Posterior vena cava (tissue), 2 donors: ENCODE data around the gene MAP3K9. TPM values are rescaled to one million over a fixed set of nuclear protein-coding genes. Genes with fewer than 3 reads are reported as not detected.
"Not testable (repeated sequence)": the region's sequence is repeated elsewhere in the genome, so short reads cannot be mapped to it uniquely, and the experiment has no call there.

ENCODE experiments used
- DNase-seq: peaks from one replicate; pipeline ENCODE4 v3.0.0-alpha.2; 2020; ENCODE audit warnings: low spot score
- intact Hi-C, 2 donors: fragments of 100-400 bp; cut with DNase I; formaldehyde crosslinking; loops; one replicate each; pipeline versions ENCODE4 v1.14.1 to v1.14.2; 2022 to 2023
- total RNA-seq, 2 donors: library from RNA; stranded (reverse); fragmentation: NEBNext Ultra II Directional; extraction: Animal tissue kit (Norgen Biotek cat#: 25700); gene quantifications; one replicate each; pipeline ENCODE4 v1.2.1, GENCODE V29; 2021
- donor health status: DM: yes; HTN: yes; CAD: no.
- donor health status: DM: yes; HTN: yes; CAD: no.

The MAP3K9 gene
- total RNA-seq, 2 donors from 2014 or later = 0.14 to 0.51 TPM

DNA sequence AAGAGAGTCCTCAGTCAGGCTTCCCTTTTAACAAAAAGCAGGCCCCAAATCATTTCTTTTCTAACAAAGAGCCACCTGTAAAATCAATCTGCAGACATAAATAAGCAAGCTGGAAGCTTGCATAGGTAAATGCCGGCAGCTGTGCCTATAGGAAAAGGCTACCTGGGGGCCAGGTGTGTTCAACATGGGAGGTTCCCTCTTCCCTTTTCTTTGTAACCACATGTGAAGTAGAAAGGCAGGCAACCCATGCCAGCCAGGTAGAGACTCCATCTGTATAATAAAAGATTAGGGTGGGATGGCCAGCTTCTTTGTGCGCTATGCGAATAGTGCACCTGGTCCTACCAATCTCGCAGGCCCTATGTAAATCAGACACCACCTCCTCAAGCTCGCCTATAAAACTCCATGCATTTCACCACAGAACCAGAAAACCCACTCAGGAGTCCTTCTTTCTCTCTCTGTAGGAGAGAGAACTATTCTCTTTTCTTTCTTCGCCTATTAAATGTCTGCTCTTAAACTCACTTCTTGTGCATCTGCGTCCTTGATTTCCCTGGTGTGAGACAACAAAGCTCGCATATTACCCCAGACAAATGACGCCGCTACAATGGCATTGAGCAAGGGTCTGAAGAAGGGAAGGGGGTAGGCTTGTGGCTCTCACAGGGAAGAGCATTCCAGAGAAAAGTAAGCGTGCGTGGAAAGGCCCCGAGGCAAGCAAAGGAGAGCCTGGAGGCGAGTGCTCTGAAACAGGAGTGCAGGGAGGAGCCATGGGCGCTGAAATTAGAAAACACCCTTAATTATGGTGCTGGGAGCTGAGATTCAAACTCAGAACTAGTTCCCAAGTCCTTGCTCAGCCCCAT, 100.4 kb downstream of the MAP3K9 start:
- DNase-seq = no peak
- intact Hi-C loops = no loop called here

- intact Hi-C loops = no loop called here
These were observed 101.9 kb downstream of the MAP3K9 start for GRCh38 chr14:70707138-70708038.

DNA sequence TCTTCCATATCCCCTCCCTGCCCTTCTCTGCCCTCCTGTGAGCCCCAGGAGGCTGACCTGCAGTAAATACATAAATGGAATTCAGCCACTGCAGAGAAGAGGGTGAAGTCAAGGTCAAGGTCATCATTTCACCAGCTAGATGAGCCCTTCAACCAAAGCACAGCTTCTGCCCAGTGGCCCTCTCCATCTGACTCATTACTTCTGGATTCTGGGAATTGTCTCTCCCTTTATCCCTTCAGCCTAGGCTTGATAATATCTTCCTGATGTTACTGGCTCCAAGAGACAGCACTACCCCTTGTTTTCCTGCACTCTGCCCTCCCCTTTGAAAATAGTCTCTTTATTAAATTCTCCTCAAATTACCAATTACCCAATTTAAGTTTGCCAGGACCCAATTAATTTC, 103.1 kb downstream of the MAP3K9 start:
- intact Hi-C loops = no loop called here

More at GRCh38 chr14:70707138-70708038, 101.9 kb downstream of the MAP3K9 start:
- no peak for DNase-seq

GRCh38 chr14:70704960-70705359, 104.4 kb downstream of the MAP3K9 start:
- intact Hi-C loops = no loop called here
- DNase-seq = no peak

More for the DNA sequence above, 103.1 kb downstream of the MAP3K9 start:
- DNase-seq = no peak

DNA sequence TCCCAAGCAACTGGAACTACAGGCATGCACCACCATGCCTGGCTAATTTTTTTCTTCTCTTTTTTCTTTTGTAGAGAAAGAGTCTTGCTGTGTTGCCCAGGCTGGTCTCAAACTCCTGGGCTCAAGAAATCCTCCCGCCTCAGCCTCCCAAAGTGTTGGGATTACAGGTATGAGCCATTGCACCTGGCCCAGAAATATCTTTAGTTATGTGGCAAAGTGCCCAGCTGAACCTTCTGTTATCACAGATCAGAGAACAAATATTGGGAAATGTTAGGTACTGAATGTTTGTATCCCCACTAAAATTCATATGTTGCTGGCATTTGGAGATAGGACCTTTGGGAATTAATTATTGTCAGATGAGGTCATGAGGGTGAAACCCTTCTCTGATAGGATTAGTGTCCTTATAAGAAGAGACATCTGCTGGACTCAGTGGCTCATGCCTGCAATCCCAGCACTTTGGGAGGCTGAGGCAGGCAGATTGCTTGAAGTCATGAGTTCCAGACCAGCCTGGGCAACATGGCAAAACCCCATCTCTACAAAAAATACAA, 105.6 kb downstream of the MAP3K9 start:
- intact Hi-C loops, DNase-seq: not testable (repeated sequence)

DNA sequence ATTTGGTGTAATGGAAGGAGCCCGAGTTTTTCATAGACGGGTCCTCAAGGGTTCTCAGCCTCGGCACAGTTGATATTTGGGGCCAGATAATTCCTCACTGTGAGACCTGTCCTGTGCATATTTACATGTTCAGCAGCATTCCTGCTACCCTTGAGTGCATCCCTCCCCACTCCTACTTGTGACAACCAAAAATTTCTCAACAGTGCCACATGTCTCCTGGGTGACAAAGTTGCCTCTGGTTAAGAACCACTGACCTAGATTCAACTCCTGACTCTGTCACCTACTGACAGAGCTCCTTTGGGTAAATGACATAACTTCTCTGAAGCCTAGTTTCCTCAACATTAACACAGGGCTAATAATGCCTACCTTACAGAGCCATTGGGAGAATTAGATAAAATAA, 107.2 kb downstream of the MAP3K9 start:
- intact Hi-C loops = no loop called here
- no peak for DNase-seq

DNA sequence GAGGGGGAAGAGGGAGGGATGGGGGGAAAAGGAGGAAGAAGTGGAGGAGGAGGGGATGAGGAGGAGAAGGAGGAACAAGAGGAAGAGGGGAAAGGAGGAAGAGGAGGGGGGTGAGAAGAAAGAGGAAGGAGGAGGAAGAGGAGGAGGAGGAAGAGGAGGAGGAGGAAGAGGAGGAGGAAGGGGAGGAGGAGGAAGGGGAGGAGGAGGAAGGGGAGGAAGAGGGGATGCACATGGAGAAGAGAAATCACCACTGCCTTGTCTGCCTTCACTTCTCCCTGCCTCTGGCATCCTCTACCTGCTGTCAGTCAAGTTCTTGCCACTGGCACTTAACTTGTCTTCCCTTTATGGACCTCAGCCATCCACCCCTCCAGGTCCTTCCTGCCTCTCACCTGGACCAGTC, 107.7 kb downstream of the MAP3K9 start:
- intact Hi-C loops = no loop called here
- DNase-seq = no peak

- intact Hi-C loops = no loop called here
- DNase-seq = no peak
These were observed 108.2 kb downstream of the MAP3K9 start for GRCh38 chr14:70700955-70701585.

DNA sequence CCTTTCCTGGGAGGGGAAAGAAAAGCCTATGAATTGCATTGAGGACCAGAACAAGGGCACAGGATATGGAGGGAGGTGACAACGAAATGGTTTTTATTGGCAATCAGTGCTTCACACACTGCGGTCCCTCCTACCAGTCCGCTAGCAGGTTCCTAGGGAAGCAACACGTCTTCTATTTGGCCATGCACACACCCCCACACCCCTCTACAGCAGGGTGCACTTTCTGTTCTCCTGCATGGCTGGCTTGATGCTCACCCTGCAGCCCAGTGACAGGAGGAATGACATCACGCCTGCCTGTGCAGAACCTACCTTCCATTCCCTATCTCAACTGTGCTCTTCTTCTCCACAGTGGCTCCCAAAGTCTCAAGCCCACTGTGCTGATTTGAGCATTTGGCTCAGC, 109.7 kb downstream of the MAP3K9 start:
- no peak for DNase-seq
- intact Hi-C loops = no loop called here

GRCh38 chr14:70698288-70698687, 111.0 kb downstream of the MAP3K9 start:
- DNase-seq = no peak
- intact Hi-C loops = no loop called here

GRCh38 chr14:70697701-70698100, 111.6 kb downstream of the MAP3K9 start:
- DNase-seq = no peak
- intact Hi-C loops = no loop called here

- no peak for DNase-seq
- intact Hi-C loops = no loop called here
These were observed 113.3 kb downstream of the MAP3K9 start for GRCh38 chr14:70696026-70696425.

- peak; percentile 81 for DNase-seq
- intact Hi-C loops = no loop called here
These were observed 117.1 kb downstream of the MAP3K9 start for GRCh38 chr14:70692210-70692609.

DNA sequence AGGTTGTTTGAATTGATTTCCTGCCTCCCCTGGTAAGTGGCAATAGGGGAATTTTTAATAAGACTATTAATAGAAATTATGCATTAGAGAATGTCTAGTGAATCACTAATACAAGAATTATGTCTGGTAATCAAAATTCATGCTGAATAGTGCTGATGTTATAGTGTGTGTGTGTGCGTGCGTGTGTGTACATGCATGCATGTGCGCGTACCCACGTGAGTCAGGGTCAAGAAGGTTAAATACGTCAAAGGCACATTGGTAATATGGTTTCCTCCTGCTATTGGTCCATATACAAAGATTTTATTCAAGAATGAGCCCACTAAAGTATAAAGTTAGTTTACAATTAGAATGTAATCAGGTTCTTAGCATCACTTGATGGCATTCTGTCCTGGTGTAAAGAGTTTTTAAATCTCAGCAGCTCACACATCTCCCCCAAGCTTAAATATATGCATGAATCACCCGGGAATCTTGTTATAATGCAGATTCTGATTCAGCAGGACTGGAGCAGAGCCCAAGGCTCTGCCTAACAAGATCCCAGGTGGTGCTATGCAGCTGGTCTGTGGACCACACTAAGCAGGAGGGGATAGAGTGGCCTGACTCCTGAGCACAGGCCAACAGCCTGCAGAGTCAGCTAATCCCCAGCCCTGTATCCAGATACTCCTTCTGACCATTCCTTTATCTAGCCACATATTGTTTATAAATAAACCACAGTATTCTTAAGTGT, 123.7 kb downstream of the MAP3K9 start:
- DNase-seq = no peak
- intact Hi-C loops = no loop called here

- DNase-seq = no peak
- intact Hi-C loops = no loop called here
These were observed 125.3 kb downstream of the MAP3K9 start for GRCh38 chr14:70683983-70684382.

- intact Hi-C loops = no loop called here
- no peak for DNase-seq
These were observed 128.6 kb downstream of the MAP3K9 start for GRCh38 chr14:70680748-70681147.

- DNase-seq = no peak
- intact Hi-C loops = no loop called here
These were observed 132.0 kb downstream of the MAP3K9 start for GRCh38 chr14:70677341-70677740.
